ENCODE results near the gene MCF2L2.
A peak's percentile ranks its signal among the peaks of the same experiment; 100 is the strongest.

Gene MCF2L2

DNA sequence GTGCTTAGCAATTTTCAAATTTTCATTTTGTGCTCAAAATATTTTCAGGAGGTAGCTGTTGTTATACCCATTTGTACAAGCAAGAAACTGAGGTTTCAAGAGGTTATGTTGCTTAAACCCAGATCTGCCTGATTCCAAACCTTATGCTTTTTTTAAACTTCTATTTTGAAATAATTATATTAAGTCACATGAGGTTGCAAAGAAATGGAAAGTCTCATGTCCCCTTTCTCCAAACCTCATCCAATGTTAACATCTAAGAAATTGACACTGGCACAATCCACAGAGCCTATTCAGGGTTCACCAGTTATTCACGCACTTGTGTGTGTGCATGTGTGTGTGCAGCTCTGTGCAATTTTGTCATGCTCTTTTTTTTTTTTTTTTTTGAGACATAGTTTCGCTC is 140.3 kb downstream of the MCF2L2 start:
- no peak for DNase-seq

DNA sequence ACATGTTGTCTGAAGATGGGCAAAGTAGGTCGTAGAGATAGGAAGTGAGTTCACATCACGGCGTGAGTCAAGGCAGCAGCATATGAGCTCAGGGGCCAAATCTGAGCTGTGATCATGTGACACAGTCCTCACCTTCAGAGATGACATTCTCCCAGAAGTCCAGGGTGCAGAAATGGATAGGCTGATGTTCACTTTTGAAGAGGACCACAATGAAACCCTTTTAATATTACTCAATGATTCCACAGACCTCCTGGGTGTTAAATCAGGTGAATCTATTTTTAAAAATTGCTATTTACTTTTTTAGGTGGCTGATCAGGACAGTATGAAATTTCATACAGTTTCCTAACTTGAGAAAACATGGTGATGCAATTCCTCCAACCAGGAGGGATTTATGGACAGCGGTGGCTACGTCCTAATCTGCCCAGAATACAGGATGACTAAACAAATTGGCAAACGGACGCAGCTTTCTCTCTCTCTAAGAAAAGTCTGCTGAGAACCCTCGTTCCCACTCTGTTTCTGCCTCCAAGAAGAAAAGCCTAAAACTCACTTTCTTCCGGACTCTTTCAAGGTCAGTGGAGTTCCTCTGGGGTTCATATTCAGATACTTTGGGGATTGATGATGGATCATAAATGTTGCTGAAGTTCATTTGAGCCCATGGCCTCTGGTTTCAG is 141.0 kb downstream of the MCF2L2 start:
- no peak for DNase-seq

GRCh38 chr3:183285828-183286457 is 142.5 kb downstream of the MCF2L2 start:
- no peak for DNase-seq

GRCh38 chr3:183285318-183285717 is 143.1 kb downstream of the MCF2L2 start:
- DNase-seq = no peak

DNA sequence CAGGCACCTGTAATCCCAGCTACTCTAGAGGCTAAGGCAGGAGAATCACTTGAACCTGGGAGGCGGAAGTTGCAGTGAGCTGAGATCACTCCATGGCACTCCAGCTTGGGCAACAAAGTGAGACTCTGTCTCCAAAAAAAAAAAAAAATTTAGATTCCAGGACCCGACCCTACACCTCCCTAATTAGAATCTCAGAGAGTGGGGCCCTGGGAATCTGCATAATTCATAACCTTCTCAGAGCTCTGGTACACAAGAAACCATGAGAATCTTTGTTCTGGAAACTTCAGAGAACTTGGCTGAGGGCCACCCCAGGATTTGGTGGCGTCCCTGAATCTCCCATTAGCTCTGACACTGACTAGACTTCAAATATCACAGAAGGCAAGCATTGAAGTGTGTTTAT is 143.8 kb downstream of the MCF2L2 start:
- no peak for DNase-seq

GRCh38 chr3:183283886-183284285 is 144.5 kb downstream of the MCF2L2 start:
- DNase-seq = no peak

DNA sequence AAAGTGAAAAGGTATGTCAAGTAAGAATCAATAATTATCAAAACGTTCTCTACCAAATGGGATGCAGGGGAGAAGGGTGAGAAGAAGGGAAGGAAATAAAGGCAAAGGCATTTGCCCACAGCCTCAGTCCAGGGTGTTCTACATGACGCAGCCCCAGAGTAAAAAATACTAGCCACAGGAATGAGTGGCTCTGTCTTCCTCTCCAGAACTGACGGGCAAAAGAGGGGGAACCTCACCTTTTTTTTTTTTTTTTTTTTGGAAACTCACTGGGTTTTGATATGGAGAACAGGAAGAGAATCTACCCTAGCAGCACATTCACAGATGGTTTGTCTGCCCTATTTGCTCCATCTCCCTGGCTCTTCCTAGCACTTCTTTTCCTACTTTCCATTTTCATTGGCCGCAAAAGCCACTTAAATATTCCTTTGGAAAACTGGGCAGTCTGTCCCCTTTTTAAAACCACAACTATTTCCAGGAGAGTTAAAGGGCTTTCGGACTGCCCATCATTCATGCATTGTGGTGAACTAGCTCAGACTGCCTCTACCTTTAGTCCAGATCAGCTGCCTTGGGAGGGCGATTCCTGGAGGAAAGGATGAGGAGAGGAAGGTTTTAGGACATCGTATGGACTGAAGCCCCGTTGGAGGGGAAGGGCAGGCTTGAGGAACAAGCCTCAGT is 147.2 kb downstream of the MCF2L2 start:
- DNase-seq = no peak

DNA sequence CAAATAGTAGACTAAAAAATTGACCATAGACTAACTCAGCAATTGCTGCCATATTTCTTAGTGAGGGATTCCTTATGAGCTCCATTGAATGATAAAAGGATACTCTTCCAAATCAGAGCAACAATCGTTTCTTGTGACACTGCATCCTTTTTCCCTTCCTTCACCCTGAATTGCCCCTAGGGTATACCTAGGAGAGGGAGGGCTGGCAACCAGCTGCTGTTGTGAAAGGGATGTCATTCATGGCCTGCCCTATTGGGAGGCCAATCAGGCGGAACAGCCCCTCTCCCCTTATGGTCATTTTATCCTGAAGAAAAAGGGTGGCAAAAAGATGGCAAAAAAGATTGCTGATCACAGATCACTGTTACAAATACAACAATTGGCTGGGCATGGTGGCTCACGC is 149.0 kb downstream of the MCF2L2 start:
- DNase-seq = no peak

- DNase-seq = peak; percentile 60
These were observed 149.8 kb downstream of the MCF2L2 start for GRCh38 chr3:183278479-183279088.

DNA sequence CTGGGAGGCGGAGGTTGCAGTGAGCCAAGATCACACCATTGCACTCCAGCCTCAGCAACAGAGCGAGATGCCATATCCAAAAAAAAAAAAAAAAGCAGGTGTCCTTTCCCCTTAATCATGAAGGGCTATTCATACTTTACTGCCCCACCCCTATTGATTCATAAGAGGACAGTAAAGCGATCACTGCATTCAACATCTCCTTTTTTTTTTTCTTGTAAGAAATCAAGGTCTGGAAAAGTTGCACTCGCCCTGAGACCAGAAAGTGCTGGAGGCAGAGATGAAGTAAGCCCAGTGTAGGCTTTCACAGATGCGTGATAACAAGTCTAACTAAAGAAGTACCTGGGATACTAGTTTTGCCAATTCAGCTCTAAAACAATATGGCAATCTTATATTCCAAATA is 151.2 kb downstream of the MCF2L2 start:
- no peak for DNase-seq

DNA sequence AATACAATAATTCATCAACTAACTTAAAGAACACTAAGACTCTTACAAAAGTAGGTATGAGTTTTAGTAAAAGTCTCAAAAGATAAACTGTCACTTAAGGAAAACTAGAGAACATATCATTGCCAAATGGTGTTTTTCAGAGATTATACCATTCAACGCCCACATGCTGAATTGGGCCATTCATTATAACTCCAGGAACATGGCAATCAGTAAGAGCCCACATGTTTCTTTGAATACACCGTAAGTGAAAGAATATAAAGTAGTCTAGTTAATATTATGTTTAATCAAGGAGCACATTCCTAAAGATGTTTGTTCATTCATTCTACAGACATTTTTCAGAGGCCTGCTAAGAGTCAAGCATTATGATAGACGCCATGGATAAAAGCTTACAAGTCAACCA is 152.5 kb downstream of the MCF2L2 start:
- no peak for DNase-seq

DNA sequence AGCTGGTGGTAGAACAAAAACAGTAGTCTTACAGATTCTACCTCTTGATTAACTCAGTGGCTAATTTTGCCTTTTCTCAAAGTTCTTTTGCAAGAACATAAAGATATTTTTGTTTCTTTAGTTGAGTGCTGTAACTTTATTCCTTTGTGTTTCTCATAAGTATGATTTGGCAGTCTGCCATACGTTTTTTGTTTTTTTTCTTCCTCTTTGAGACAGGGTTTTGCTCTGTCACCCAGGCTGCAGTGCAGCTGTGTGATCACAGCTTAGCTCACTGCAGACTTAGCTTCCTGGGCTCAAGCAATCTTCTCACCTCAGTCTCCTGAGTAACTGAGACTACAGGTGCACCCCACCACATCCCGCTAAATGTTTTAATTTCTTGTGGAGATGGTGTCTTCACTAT is 153.0 kb downstream of the MCF2L2 start:
- peak; percentile 70 for DNase-seq

GRCh38 chr3:183274609-183275008 is 153.8 kb downstream of the MCF2L2 start:
- DNase-seq = no peak

- no peak for DNase-seq
These were observed 155.6 kb downstream of the MCF2L2 start for GRCh38 chr3:183272791-183273190.

GRCh38 chr3:183272142-183272541 is 156.3 kb downstream of the MCF2L2 start:
- DNase-seq = no peak

GRCh38 chr3:183270344-183270743 is 158.1 kb downstream of the MCF2L2 start:
- DNase-seq = no peak

- DNase-seq = no peak
These were observed 159.1 kb downstream of the MCF2L2 start for GRCh38 chr3:183269345-183269744.

DNA sequence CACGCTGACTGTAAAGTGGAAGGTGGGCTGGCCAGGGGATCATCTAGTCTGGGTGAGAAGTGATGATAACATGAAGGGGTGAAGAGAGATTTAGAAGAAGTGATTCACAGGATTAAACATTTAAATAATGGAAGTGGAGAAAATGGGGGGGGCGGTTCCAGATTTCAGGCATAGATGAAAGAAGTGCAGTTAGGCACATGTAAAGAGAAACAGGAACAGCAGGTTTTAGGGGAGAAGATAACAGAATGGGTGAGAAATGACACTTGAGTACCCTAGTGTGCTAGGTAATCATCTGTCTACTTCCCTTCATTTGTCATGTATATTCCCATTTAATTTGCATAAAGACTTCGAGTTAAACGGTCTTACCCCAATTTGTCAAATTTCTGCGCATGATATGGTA is 160.1 kb downstream of the MCF2L2 start:
- DNase-seq = no peak

DNA sequence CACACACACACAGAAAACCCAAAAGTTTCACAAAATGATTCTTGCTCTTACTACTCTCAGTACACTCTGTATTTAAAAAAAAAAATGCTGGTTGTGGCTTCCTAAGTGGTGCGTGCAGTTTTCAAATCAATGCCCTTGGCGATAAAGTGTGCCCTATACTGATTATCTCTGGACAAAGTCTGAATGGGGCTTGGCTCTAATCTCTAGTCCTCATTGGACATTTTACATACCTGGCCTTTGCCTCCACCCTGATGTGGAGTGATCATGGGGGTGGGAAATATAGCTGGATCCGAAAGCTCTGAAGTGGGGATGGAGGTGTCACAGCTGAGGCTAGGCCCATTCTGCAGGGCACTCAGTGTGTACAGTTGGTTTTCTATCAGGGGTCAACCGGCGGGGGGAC is 161.3 kb downstream of the MCF2L2 start:
- DNase-seq = no peak

- no peak for DNase-seq
These were observed 162.0 kb downstream of the MCF2L2 start for GRCh38 chr3:183266454-183266853.

DNA sequence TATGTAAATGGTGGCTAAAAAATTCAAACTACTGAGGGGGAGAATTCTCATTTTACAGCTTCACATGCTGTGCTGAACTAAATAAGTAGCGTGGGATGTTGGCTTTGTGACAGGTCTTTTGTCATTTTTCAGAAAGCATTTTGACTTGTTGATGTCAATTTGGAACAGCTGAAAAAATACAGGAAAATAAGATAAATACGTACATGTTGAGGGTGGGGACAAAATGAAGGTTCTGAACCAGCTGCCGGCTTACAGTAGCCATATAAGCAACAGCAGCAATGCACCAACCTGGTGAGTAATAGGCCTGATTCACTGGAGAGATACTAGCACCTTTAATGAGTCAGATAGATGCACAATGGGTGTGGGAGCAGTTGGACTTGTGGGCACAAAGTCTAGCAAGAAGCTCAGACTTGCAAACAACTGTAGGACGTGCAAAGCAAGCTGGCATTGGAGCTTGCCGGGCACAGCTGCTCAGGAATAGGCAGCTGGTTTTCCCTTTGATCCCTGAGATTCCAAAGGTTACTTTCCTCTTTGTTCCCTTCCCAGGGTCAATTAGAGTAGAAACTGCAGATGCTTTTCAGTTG is 162.5 kb downstream of the MCF2L2 start:
- DNase-seq = no peak

- no peak for DNase-seq
These were observed 163.2 kb downstream of the MCF2L2 start for GRCh38 chr3:183265157-183265642.

DNA sequence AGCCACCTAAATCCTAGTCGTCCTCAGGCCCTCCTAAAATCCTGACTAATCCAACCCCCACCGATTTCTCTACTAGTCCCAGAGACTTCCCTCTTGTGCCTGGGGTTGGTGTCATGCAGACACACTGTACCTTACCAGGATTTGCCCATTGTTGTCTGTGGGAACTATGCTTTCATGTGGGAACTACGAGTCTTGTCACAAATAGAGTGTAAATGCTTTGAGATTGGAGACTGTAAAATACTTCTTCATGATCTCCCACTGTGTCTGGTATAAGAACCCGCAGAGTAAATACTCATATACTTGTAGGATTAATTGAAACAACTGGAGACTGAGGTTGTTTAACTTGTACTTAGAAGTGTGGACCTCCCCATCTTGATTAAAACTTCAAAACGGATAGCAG is 164.2 kb downstream of the MCF2L2 start:
- DNase-seq = peak; percentile 24
